ENCODE measurements around the gene ALDH1A1.

DNA sequence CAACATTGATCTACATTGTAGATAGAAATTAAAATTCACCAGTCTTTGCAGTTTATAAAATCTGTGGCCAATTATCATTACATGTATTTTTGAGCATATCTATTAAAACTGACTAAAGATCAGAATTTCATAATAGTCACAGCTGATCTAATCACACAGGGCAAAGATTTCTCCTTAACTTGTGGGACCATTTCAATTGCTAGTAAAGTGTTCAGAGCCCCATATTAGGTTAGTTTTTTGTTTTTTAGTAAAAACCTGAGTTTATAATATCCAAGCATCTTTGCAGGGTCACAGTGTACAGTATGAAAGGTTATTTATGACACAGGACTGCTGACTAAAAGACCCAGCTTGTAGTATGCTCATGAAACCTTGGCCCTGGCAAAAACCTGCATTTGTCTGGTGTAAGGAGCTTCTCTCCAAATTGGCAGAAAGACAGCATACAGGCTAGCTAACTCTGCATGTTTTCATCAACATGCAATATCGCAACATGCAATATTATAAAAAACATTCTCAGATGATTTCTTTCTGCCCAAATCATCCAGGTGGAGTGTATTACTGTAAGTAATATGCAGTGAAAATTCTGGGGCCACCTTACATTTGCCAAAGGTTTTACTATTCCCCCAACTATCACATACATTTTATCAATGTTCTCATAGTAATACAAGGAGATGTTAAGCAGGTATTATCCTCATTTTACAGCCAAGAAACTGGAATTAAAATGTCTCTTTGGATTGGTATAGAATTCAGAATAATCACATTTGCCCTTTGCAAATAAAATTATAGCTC lies 37.7 kb upstream of the ALDH1A1 start:
- TF ChIP-seq, protein P1, sequence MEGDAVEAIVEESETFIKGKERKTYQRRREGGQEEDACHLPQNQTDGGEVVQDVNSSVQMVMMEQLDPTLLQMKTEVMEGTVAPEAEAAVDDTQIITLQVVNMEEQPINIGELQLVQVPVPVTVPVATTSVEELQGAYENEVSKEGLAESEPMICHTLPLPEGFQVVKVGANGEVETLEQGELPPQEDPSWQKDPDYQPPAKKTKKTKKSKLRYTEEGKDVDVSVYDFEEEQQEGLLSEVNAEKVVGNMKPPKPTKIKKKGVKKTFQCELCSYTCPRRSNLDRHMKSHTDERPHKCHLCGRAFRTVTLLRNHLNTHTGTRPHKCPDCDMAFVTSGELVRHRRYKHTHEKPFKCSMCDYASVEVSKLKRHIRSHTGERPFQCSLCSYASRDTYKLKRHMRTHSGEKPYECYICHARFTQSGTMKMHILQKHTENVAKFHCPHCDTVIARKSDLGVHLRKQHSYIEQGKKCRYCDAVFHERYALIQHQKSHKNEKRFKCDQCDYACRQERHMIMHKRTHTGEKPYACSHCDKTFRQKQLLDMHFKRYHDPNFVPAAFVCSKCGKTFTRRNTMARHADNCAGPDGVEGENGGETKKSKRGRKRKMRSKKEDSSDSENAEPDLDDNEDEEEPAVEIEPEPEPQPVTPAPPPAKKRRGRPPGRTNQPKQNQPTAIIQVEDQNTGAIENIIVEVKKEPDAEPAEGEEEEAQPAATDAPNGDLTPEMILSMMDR (optimal IDR thresholded peaks at IDR 0.05 in 1 of 3, IDR thresholded peaks at IDR 0.05 in 1 of 3, conservative IDR thresholded peaks at IDR 0.05 in 1 of 3; ENCODE audit: extremely low read depth in 1 of 3, insufficient read depth in 2 of 3, low read length in 3 of 3): no peak
- no peak for TF ChIP-seq EZH2 (IDR thresholded peaks at IDR 0.05; ENCODE audit: low read length)
